Upper lobe of left lung (tissue), 6 donors: ENCODE data around the gene KLB. TPM values are rescaled to one million over a fixed set of nuclear protein-coding genes. Genes with fewer than 3 reads are reported as not detected.

Experiments used
- ATAC-seq, 2 donors: fragments of 200-7000 bp; cut with Tn5 transposase; one replicate each; pipeline ENCODE4 v1.9.1; 2022; ENCODE audit warnings: mild to moderate bottlenecking in 2 of 2, moderate library complexity in 2 of 2; ENCODE audit not compliant: low FRiP score in 2 of 2
- DNase-seq, 2 donors: peaks; one replicate each; pipeline ENCODE4 v3.0.0-alpha.2; 2019 to 2020
- H3K27ac ChIP-seq, 4 donors: fragments of 200-600 bp; sonication (generic); one replicate each; pipeline ENCODE4 v1.5.1; 2016 to 2019
- H3K27me3 ChIP-seq, 4 donors: fragments of 200-600 bp; sonication (generic); one replicate each; pipeline ENCODE4 v1.5.1; 2017 to 2019
- H3K36me3 ChIP-seq, 4 donors: fragments of 200-600 bp; sonication (generic); one replicate each; pipeline ENCODE4 v1.5.1; 2016 to 2019
- H3K4me1 ChIP-seq, 4 donors: fragments of 200-600 bp; sonication (generic); one replicate each; pipeline ENCODE4 v1.5.1; 2018 to 2019
- H3K4me3 ChIP-seq, 4 donors: fragments of 200-600 bp; sonication (generic); one replicate each; pipeline ENCODE4 v1.5.1; 2017 to 2019; ENCODE audit warnings: mild to moderate bottlenecking in 2 of 4, moderate library complexity in 1 of 4
- H3K9me3 ChIP-seq, 4 donors: fragments of 200-600 bp; sonication (generic); one replicate each; pipeline ENCODE4 v1.5.1; 2018 to 2019
- EP300 ChIP-seq, 4 donors: sonication (generic); formaldehyde crosslinking; IDR thresholded peaks; one replicate each; pipeline ENCODE4 v1.5.1; 2017; ENCODE audit warnings: antibody characterized with exemption in 4 of 4, control low read depth in 2 of 4
- POLR2A ChIP-seq, 4 donors: fragments of 450-650 bp; IDR thresholded peaks; one replicate each; pipeline ENCODE4 v1.5.1; 2016 to 2017; ENCODE audit warnings: antibody characterized with exemption in 4 of 4, mild to moderate bottlenecking in 2 of 4
- POLR2AphosphoS5 ChIP-seq, 2 donors: sonication (generic); formaldehyde crosslinking; IDR thresholded peaks; one replicate each; pipeline ENCODE4 v1.5.1; 2017; ENCODE audit warnings: antibody characterized with exemption in 2 of 2
- WGBS, 2 donors: methylation state at CpG; one replicate each; pipeline ENCODE4 v1.1.5; 2017 to 2018; 5-methylcytosine and 5-hydroxymethylcytosine counted together
- small RNA-seq, 4 donors: library from RNA; depleted of rRNA; stranded (forward); fragments of <200 nt; gene quantifications; one replicate each; pipeline ENCODE3, GENCODE V24; 2016
- total RNA-seq, 6 donors: library from RNA; depleted of rRNA in 4 of 6; stranded (reverse); fragments of >200 nt in 4 of 6; gene quantifications; one replicate each; pipeline versions ENCODE4 v1.1.0 to v1.2.1, GENCODE V29; 2016 to 2021
- TF ChIP-seq, protein P1 (sequence below), 6 experiments: fragments of 450-650 bp in 4 of 6; fragments of 200-600 bp in 2 of 6; sonication (generic) in 2 of 6; IDR thresholded peaks; one replicate each; pipeline ENCODE4 v1.5.1; 2016 to 2019; ENCODE audit warnings: antibody characterized with exemption in 6 of 6
- donor health status: DM: no; HTN: no; CAD: no; lungs with moderate emphysema.
- donor health status: DM: no; HTN: yes; CAD: no; lungs with severe emphysema.

The KLB gene
- total RNA-seq, 6 donors from 2014 or later = 0.20 to 9.0 (median 0.84) TPM

- no peak overlapping the region for H3K27ac ChIP-seq
- no peak for TF ChIP-seq POLR2A (IDR thresholded peaks at IDR 0.05)
- no peak for TF ChIP-seq EP300 (IDR thresholded peaks at IDR 0.05)
- TF ChIP-seq, protein P1, sequence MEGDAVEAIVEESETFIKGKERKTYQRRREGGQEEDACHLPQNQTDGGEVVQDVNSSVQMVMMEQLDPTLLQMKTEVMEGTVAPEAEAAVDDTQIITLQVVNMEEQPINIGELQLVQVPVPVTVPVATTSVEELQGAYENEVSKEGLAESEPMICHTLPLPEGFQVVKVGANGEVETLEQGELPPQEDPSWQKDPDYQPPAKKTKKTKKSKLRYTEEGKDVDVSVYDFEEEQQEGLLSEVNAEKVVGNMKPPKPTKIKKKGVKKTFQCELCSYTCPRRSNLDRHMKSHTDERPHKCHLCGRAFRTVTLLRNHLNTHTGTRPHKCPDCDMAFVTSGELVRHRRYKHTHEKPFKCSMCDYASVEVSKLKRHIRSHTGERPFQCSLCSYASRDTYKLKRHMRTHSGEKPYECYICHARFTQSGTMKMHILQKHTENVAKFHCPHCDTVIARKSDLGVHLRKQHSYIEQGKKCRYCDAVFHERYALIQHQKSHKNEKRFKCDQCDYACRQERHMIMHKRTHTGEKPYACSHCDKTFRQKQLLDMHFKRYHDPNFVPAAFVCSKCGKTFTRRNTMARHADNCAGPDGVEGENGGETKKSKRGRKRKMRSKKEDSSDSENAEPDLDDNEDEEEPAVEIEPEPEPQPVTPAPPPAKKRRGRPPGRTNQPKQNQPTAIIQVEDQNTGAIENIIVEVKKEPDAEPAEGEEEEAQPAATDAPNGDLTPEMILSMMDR (IDR thresholded peaks at IDR 0.05) = no peak
- TF ChIP-seq POLR2AphosphoS5 (IDR thresholded peaks at IDR 0.05) = no peak
- H3K4me1 ChIP-seq = no peaks in the 10 kb centered on the region
- ATAC-seq (no peak), DNase-seq (no peak)
- no peaks in the 10 kb centered on the region for H3K9me3 ChIP-seq
- H3K27me3 ChIP-seq = no peaks in the 10 kb centered on the region
- no peak overlapping the region for H3K4me3 ChIP-seq
- 91 to 100% methylated on average over 1 of the region's 1 CpG for WGBS, 2 donors
- peaks cover 0 to 9% (median 5%) of the 10 kb centered on the region in 4 donors for H3K36me3 ChIP-seq
These were observed 87.6 kb downstream of the KLB start for GRCh38 chr4:39494354-39494753.

GRCh38 chr4:39495446-39496213 lies 88.9 kb downstream of the KLB start:
- 65 to 68% methylated on average over 4 of the region's 4 CpGs for WGBS, 2 donors
- TF ChIP-seq POLR2A (IDR thresholded peaks at IDR 0.05) (no peak), POLR2AphosphoS5 (IDR thresholded peaks at IDR 0.05) (no peak), EP300 (IDR thresholded peaks at IDR 0.05) (no peak)
- TF ChIP-seq, protein P1 (IDR thresholded peaks at IDR 0.05) = no peak
- DNase-seq (no peak), ATAC-seq (no peak)
- Histone ChIP-seq H3K4me3 (no peak overlapping the region), H3K9me3 (no peaks in the 10 kb centered on the region), H3K27me3 (no peaks in the 10 kb centered on the region), H3K27ac (no peak overlapping the region), H3K4me1 (no peaks in the 10 kb centered on the region), H3K36me3 (peaks cover 5 to 20% (median 6%) of the 10 kb centered on the region in 4 donors)

DNA sequence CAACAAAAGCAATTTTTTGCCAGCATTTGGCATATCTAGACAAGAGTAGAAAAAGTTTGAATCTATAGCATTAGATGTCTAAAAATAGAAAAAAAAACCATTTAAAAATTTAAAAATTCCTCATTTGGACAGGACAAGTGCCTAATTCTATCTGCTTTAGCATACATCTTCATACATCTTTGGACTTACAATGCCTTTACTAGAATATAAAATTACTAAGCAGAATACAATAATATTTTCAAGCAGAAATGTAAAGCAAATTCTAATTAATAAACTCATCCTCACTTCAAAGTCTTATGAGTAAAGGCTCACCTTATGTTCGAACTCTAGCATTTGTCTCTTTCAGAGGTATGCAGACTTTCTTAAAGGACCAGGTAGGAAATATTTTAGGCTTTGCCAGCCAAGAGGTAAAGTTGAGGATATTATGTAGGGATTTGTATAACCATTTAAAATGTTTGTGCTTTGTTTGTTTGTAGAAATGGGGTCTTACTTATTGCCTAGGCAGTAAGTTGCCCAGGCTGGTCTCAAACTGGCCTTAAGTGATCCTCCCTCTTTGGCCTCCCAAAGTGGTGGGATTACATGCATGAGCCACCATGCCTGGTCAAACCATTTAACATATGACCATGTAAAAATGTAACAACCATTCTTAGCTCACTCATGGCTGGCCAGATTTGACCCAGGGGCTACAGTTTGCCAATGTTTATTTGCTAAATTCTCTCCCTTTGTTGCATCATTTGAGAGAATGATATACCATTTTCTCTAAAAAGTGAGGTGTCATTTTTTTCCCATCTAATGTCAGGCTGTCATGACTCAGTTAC lies 91.4 kb downstream of the KLB start:
- Histone ChIP-seq H3K36me3 (peaks cover 16 to 45% (median 23%) of the 10 kb centered on the region in 4 donors), H3K4me1 (no peaks in the 10 kb centered on the region), H3K27me3 (no peaks in the 10 kb centered on the region), H3K9me3 (no peaks in the 10 kb centered on the region), H3K4me3 (no peak overlapping the region), H3K27ac (no peak overlapping the region)
- DNase-seq (no peak), ATAC-seq (no peak)
- 94% methylated on average over 1 of the region's 1 CpG for WGBS, 2 donors
- TF ChIP-seq, protein P1 (IDR thresholded peaks at IDR 0.05) = no peak
- TF ChIP-seq POLR2A (IDR thresholded peaks at IDR 0.05) = no peak
- no peak for TF ChIP-seq POLR2AphosphoS5 (IDR thresholded peaks at IDR 0.05)
- no peak for TF ChIP-seq EP300 (IDR thresholded peaks at IDR 0.05)

- TF ChIP-seq POLR2AphosphoS5 (IDR thresholded peaks at IDR 0.05) (no peak), POLR2A (IDR thresholded peaks at IDR 0.05) (no peak), EP300 (IDR thresholded peaks at IDR 0.05) (no peak)
- TF ChIP-seq, protein P1 (IDR thresholded peaks at IDR 0.05) = no peak
- peaks cover 22 to 50% (median 26%) of the 10 kb centered on the region in 4 donors for H3K36me3 ChIP-seq
- ATAC-seq = no peak
These were observed 91.9 kb downstream of the KLB start for GRCh38 chr4:39498727-39499020.

More at GRCh38 chr4:39498727-39499020, 91.9 kb downstream of the KLB start:
- Histone ChIP-seq H3K9me3 (no peaks in the 10 kb centered on the region), H3K4me3 (no peak overlapping the region), H3K27ac (no peak overlapping the region), H3K4me1 (no peaks in the 10 kb centered on the region), H3K27me3 (no peaks in the 10 kb centered on the region)
- no peak for DNase-seq

Small RNA genes within 50 kb of the gene (small RNA-seq; reads per million reads assigned to genes)
- gene MIR5591 = 0 reads per million in 4 donors
- gene RF00019 = 0 reads per million in 4 donors
- gene RNU6-887P = 0 reads per million in 4 donors

Other genes with a start within 250 kb of the KLB start
- gene WDR19, start 224.4 kb upstream of the KLB start, total RNA-seq = 100 to 1,000 TPM in 1 of 6 donors, 10 to 100 TPM in 5; 27.1 to 211 (median 52.3) TPM
- 100 to 1,000 TPM in 1 of 6 donors, 10 to 100 TPM in 5; 33.0 to 127 (median 44.4) TPM for gene RFC1, start 40.6 kb upstream of the KLB start, total RNA-seq
- gene RPL9, start 52.0 kb downstream of the KLB start, total RNA-seq = 1,000 to 10,000 TPM in 4 of 6 donors, 100 to 1,000 TPM in 2; 743 to 2,200 (median 1,155) TPM
- gene LIAS, start 52.1 kb downstream of the KLB start, total RNA-seq = 10 to 100 TPM in 3 of 6 donors, 1 to 10 TPM in 3; 4.9 to 23.0 (median 10.8) TPM
- gene UGDH, start 120.5 kb downstream of the KLB start, total RNA-seq = 100 to 1,000 TPM in 2 of 6 donors, 10 to 100 TPM in 4; 30.9 to 115 (median 56.9) TPM
- gene SMIM14, start 231.9 kb downstream of the KLB start, total RNA-seq = 10 to 100 TPM; 24.1 to 80.5 (median 40.4) TPM